Loucy (cell line): ENCODE data around the gene PLPPR4.

ENCODE experiments used
- EZH2phosphoT487 ChIP-seq: fragments of 200-600 bp; IDR thresholded peaks from 2 replicates; pipeline ENCODE4 v1.6.1; 2018; ENCODE audit warnings: antibody characterized with exemption, mild to moderate bottlenecking, moderate library complexity, borderline replicate concordance
- TF ChIP-seq, protein P1 (sequence below): fragments of 200-600 bp; sonication (generic); conservative IDR thresholded peaks from 2 replicates; pipeline ENCODE4 v1.5.1; 2014; ENCODE audit warnings: mild to moderate bottlenecking, antibody characterized with exemption, low read length

DNA sequence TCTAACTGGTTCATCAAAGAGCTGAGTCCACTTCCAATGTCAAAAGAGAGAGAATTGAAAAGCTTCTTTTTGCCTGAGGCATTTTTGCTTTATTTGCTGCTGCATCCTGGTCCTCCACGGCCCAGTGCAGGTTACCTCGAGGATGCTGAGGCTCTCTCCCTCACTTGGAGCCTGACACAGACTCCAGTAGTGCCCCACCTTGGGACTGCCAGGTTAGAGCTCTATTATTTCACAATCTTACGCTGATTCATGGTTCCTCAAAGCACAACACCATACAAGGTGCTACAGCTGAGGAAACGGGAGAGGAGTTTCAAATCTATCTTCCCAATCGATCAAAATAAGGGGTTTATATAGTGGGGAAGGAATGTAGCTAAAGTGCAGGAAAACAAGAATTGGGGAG lies 13.6 kb upstream of the PLPPR4 start:
- TF ChIP-seq, protein P1, sequence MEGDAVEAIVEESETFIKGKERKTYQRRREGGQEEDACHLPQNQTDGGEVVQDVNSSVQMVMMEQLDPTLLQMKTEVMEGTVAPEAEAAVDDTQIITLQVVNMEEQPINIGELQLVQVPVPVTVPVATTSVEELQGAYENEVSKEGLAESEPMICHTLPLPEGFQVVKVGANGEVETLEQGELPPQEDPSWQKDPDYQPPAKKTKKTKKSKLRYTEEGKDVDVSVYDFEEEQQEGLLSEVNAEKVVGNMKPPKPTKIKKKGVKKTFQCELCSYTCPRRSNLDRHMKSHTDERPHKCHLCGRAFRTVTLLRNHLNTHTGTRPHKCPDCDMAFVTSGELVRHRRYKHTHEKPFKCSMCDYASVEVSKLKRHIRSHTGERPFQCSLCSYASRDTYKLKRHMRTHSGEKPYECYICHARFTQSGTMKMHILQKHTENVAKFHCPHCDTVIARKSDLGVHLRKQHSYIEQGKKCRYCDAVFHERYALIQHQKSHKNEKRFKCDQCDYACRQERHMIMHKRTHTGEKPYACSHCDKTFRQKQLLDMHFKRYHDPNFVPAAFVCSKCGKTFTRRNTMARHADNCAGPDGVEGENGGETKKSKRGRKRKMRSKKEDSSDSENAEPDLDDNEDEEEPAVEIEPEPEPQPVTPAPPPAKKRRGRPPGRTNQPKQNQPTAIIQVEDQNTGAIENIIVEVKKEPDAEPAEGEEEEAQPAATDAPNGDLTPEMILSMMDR = no peak
- TF ChIP-seq EZH2phosphoT487 = no peak
